HCT116 (cell line): ENCODE results near the gene WDR48. TPM values are rescaled to one million over a fixed set of nuclear protein-coding genes. Genes with fewer than 3 reads are reported as not detected.

Source experiments
- ATAC-seq: fragments of 200-7000 bp; cut with Tn5 transposase; 2 replicates; pipeline ENCODE4 v1.9.1; 2020; ENCODE audit warnings: mild to moderate bottlenecking, moderate library complexity
- BruUV-seq: library from RNA; stranded (reverse); fragments of 400-500 nt; replicated peaks from 2 replicates; lab custom pipeline; 2021; lab: Mats Ljungman, UMichigan
- CTCF ChIA-PET: fragments of 300-600 bp; sonication (Branson Sonifier 250); formaldehyde crosslinking; loops from one replicate; lab custom pipeline; 2021; ENCODE audit warnings: antibody characterized with exemption; lab: Charles Lee
- POLR2A ChIA-PET: fragments of 300-600, 350-600 bp; sonication (Branson Sonifier 250); formaldehyde crosslinking; loops from one replicate; lab custom pipeline; 2021; ENCODE audit warnings: antibody characterized with exemption; lab: Charles Lee
- RAD21 ChIA-PET, 2 experiments: fragments of 300-600 bp; sonication (Branson Sonifier 250); formaldehyde crosslinking; loops; one replicate each; lab custom pipeline; 2023; ENCODE audit warnings: low total read pairs in 2 of 2; ENCODE audit not compliant: uncharacterized antibody in 2 of 2, unreplicated experiment in 2 of 2, low non-redundant PET in 1 of 2; lab: Charles Lee
- DNase-seq: peaks from one replicate; pipeline ENCODE4 v3.0.0-alpha.2; 2010; ENCODE audit warnings: low read depth, low spot score
- H2AFZ ChIP-seq: fragments of 200-600 bp; shearing (Covaris generic), sonication (generic); 2 replicates; pipeline ENCODE4 v1.6.1; 2017; ENCODE audit warnings: low read depth, mixed run types, mixed read lengths, antibody characterized with exemption, low read length; ENCODE audit not compliant: poor library complexity, severe bottlenecking
- H3K27ac ChIP-seq: 2 replicates; pipeline ENCODE4 v1.5.1; 2012; ENCODE audit warnings: low read depth, low read length
- H3K27me3 ChIP-seq: fragments of 200-600 bp; sonication (generic); 2 replicates; pipeline ENCODE4 v1.6.1; 2016; ENCODE audit warnings: mixed run types, low read length, mixed read lengths; ENCODE audit not compliant: insufficient read depth
- H3K36me3 ChIP-seq, 2 experiments: fragments of 200-500 bp in 1 of 2; fragments of 200-600 bp in 1 of 2; sonication (Bioruptor generic) in 1 of 2; sonication (generic) in 1 of 2; 2 replicates each; pipeline versions ENCODE4 v1.5.1 to v1.6.1; 2014 to 2016; ENCODE audit warnings: low read length in 2 of 2, inconsistent platforms in 1 of 2, mixed read lengths in 1 of 2, mixed run types in 1 of 2; ENCODE audit not compliant: insufficient read depth in 2 of 2, control insufficient read depth in 1 of 2
- H3K4me1 ChIP-seq, 2 experiments: fragments of 200-600 bp in 1 of 2; sonication (generic) in 1 of 2; 2 replicates each; pipeline versions ENCODE4 v1.5.1 to v1.6.1; 2012 to 2017; ENCODE audit warnings: low read length in 2 of 2, inconsistent platforms in 1 of 2, mild to moderate bottlenecking in 1 of 2, mixed read lengths in 1 of 2, mixed run types in 1 of 2, moderate library complexity in 1 of 2; ENCODE audit not compliant: insufficient read depth in 2 of 2, control insufficient read depth in 1 of 2
- H3K4me2 ChIP-seq: fragments of 200-600 bp; sonication (generic); 2 replicates; pipeline ENCODE4 v1.6.1; 2017; ENCODE audit warnings: mixed run types, low read length, mixed read lengths
- H3K4me3 ChIP-seq, 2 experiments: fragments of 200-600 bp in 1 of 2; sonication (generic) in 1 of 2; replicated peaks in 1 of 2; 2 replicates each; pipeline ENCODE4 v1.5.1; 2011 to 2016; ENCODE audit warnings: low read length in 2 of 2, control low read depth in 1 of 2, low read depth in 1 of 2, mild to moderate bottlenecking in 1 of 2, mixed read lengths in 1 of 2, mixed run types in 1 of 2
- H3K79me2 ChIP-seq: fragments of 200-600 bp; sonication (generic); 2 replicates; pipeline ENCODE4 v1.6.1; 2017; ENCODE audit warnings: mild to moderate bottlenecking, mixed run types, low read length, moderate library complexity, mixed read lengths; ENCODE audit not compliant: insufficient read depth
- H3K9ac ChIP-seq: fragments of 200-600 bp; sonication (generic); 2 replicates; pipeline ENCODE4 v1.6.1; 2016; ENCODE audit warnings: low read length, mixed read lengths
- H3K9me2 ChIP-seq: fragments of 200-600 bp; sonication (generic), shearing (Covaris generic); 2 replicates; pipeline ENCODE4 v1.6.1; 2017; ENCODE audit warnings: mixed run types, mild to moderate bottlenecking, moderate library complexity; ENCODE audit not compliant: insufficient read depth
- H3K9me3 ChIP-seq, 2 experiments: fragments of 200-500 bp in 1 of 2; fragments of 200-600 bp in 1 of 2; sonication (Bioruptor generic) in 1 of 2; sonication (generic) in 1 of 2; 2 replicates each; pipeline ENCODE4 v1.6.1; 2014 to 2017; ENCODE audit warnings: low read length in 2 of 2, mixed read lengths in 2 of 2, inconsistent platforms in 1 of 2, low read depth in 1 of 2, mild to moderate bottlenecking in 1 of 2, mixed run types in 1 of 2, moderate library complexity in 1 of 2; ENCODE audit not compliant: control insufficient read depth in 1 of 2, insufficient read depth in 1 of 2
- H4K20me1 ChIP-seq: fragments of 200-600 bp; sonication (generic), shearing (Covaris generic); 2 replicates; pipeline ENCODE4 v1.6.1; 2017; ENCODE audit warnings: mixed run types, mild to moderate bottlenecking, moderate library complexity; ENCODE audit not compliant: insufficient read depth
- ATF3 ChIP-seq: IDR thresholded peaks from 2 replicates; pipeline ENCODE4 v1.6.1; 2012
- CBX3 ChIP-seq: IDR thresholded peaks from 2 replicates; pipeline ENCODE4 v1.6.1; 2012; ENCODE audit warnings: low read depth
- SIN3A ChIP-seq: IDR thresholded peaks from 2 replicates; pipeline ENCODE4 v1.6.1; 2012; ENCODE audit warnings: low read depth
- TCF7L2 ChIP-seq: IDR thresholded peaks from 2 replicates; pipeline ENCODE4 v1.7.0; 2011; ENCODE audit warnings: borderline replicate concordance, inconsistent platforms; ENCODE audit not compliant: insufficient read depth, insufficient read length; ENCODE audit errors: extremely low read depth
- ZFX ChIP-seq: fragments of 450-650 bp; IDR thresholded peaks from 2 replicates; pipeline ENCODE4 v1.6.1; 2017
- intact Hi-C: fragments of 100-400 bp; cut with micrococcal nuclease; formaldehyde crosslinking; loops from 2 replicates; pipeline ENCODE4 v1.10.0; 2022
- total RNA-seq: library from RNA; stranded (reverse); gene quantifications from one replicate; pipeline ENCODE4 v1.2.1, GENCODE V29; 2021; ENCODE audit not compliant: unreplicated experiment
- TF ChIP-seq, protein P1 (sequence below): IDR thresholded peaks from 2 replicates; pipeline ENCODE4 v1.6.1; 2012; ENCODE audit warnings: low read depth
- TF ChIP-seq, protein P2 (sequence below), 3 experiments: fragments of 200-600 bp in 1 of 3; sonication (generic) in 1 of 3; IDR thresholded peaks in 2 of 3; conservative IDR thresholded peaks in 1 of 3; 2 replicates each; pipeline ENCODE4 v1.5.1; 2012 to 2017; ENCODE audit warnings: low read depth in 2 of 3, low read length in 2 of 3, antibody characterized with exemption in 1 of 3, borderline replicate concordance in 1 of 3, control low read depth in 1 of 3, mild to moderate bottlenecking in 1 of 3, mixed read lengths in 1 of 3, mixed run types in 1 of 3, moderate library complexity in 1 of 3; ENCODE audit not compliant: insufficient read depth in 1 of 3

WDR48 gene
- total RNA-seq, 1 experiment from 2014 or later: 35.6 TPM

DNA sequence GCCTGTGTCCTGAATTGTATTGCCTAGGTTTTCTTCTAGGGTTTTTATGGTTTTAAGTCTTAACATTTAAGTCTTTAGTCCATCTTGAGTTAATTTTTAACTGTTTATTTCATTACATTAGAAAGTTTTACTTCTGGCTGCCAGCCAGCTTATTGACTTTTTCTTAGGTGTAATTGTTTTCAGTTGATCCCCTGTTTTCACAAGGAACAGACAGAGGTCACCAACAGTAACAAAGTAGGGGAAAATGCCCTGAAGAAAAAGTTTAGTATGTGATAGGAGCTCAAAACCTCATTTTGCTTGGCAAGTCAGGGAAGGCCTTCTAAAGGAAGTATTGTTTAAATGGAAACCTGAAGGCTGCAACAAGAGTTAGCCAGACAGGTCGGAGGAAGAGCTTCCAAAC is 10.4 kb downstream of the WDR48 start:
- TF ChIP-seq, protein P1, sequence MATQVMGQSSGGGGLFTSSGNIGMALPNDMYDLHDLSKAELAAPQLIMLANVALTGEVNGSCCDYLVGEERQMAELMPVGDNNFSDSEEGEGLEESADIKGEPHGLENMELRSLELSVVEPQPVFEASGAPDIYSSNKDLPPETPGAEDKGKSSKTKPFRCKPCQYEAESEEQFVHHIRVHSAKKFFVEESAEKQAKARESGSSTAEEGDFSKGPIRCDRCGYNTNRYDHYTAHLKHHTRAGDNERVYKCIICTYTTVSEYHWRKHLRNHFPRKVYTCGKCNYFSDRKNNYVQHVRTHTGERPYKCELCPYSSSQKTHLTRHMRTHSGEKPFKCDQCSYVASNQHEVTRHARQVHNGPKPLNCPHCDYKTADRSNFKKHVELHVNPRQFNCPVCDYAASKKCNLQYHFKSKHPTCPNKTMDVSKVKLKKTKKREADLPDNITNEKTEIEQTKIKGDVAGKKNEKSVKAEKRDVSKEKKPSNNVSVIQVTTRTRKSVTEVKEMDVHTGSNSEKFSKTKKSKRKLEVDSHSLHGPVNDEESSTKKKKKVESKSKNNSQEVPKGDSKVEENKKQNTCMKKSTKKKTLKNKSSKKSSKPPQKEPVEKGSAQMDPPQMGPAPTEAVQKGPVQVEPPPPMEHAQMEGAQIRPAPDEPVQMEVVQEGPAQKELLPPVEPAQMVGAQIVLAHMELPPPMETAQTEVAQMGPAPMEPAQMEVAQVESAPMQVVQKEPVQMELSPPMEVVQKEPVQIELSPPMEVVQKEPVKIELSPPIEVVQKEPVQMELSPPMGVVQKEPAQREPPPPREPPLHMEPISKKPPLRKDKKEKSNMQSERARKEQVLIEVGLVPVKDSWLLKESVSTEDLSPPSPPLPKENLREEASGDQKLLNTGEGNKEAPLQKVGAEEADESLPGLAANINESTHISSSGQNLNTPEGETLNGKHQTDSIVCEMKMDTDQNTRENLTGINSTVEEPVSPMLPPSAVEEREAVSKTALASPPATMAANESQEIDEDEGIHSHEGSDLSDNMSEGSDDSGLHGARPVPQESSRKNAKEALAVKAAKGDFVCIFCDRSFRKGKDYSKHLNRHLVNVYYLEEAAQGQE: no peak
- no peak for TF ChIP-seq SIN3A
- no peak for TF ChIP-seq CBX3
- TF ChIP-seq ZFX: no peak
- TF ChIP-seq, protein P2, sequence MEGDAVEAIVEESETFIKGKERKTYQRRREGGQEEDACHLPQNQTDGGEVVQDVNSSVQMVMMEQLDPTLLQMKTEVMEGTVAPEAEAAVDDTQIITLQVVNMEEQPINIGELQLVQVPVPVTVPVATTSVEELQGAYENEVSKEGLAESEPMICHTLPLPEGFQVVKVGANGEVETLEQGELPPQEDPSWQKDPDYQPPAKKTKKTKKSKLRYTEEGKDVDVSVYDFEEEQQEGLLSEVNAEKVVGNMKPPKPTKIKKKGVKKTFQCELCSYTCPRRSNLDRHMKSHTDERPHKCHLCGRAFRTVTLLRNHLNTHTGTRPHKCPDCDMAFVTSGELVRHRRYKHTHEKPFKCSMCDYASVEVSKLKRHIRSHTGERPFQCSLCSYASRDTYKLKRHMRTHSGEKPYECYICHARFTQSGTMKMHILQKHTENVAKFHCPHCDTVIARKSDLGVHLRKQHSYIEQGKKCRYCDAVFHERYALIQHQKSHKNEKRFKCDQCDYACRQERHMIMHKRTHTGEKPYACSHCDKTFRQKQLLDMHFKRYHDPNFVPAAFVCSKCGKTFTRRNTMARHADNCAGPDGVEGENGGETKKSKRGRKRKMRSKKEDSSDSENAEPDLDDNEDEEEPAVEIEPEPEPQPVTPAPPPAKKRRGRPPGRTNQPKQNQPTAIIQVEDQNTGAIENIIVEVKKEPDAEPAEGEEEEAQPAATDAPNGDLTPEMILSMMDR (IDR thresholded peaks at IDR 0.05 in 2 of 3, conservative IDR thresholded peaks at IDR 0.05 in 1 of 3; ENCODE audit: borderline replicate concordance in 1 of 3, insufficient read depth in 1 of 3, low read depth in 2 of 3, low read length in 2 of 3): no peak
- TF ChIP-seq ATF3: no peak
- TF ChIP-seq TCF7L2: no peak
- H3K9me2 ChIP-seq: no peaks in the 10 kb centered on the region
- ChIA-PET RAD21 (no interaction called here), POLR2A (no interaction called here), CTCF (no interaction called here)
- H3K79me2 ChIP-seq: peaks cover 8% of the 10 kb centered on the region
- no TSS peak for BruUV-seq
- no peaks in the 10 kb centered on the region for H3K9me3 ChIP-seq
- no peaks in the 10 kb centered on the region for H3K4me1 ChIP-seq
- DNase-seq (no peak), ATAC-seq (no peak)
- no peaks in the 10 kb centered on the region; a peak in 1 of 4 replicates for H3K36me3 ChIP-seq
- no peak overlapping the region for H3K4me3 ChIP-seq
- H4K20me1 ChIP-seq: no peaks in the 10 kb centered on the region
- H3K27me3 ChIP-seq: no peaks in the 10 kb centered on the region
- H3K27ac ChIP-seq: no peak overlapping the region
- H3K9ac ChIP-seq: no peak overlapping the region
- H2AFZ ChIP-seq: no peak overlapping the region
- no peak overlapping the region for H3K4me2 ChIP-seq
- intact Hi-C loops: no loop called here
